Liver (tissue), 3 donors: ENCODE results near the gene INO80.

Source experiments
- CTCF ChIP-seq: fragments of 150-350 bp; IDR thresholded peaks from 2 replicates; pipeline ENCODE4 v1.5.1; 2017; ENCODE audit warnings: improper control_type of control experiment, low read depth, low read length; ENCODE audit not compliant: missing input control
- EGR1 ChIP-seq, 2 donors: IDR thresholded peaks; 2 replicates each; pipeline ENCODE4 v1.6.1; 2016 to 2018; ENCODE audit warnings: antibody characterized with exemption in 2 of 2, low read depth in 2 of 2
- FOXA1 ChIP-seq: IDR thresholded peaks from 2 replicates; pipeline ENCODE4 v1.6.1; 2016; ENCODE audit warnings: antibody characterized with exemption
- GABPA ChIP-seq, 2 donors: IDR thresholded peaks in 1 of 2; conservative IDR thresholded peaks in 1 of 2; 2 replicates each; pipeline ENCODE4 v1.6.1; 2016; ENCODE audit warnings: antibody characterized with exemption in 2 of 2, mild to moderate bottlenecking in 1 of 2, moderate library complexity in 1 of 2
- HNF4G ChIP-seq: IDR thresholded peaks from 2 replicates; pipeline ENCODE4 v1.6.1; 2016; ENCODE audit warnings: antibody characterized with exemption
- JUND ChIP-seq, 2 donors: IDR thresholded peaks; 2 replicates each; pipeline ENCODE4 v1.6.1; 2016; ENCODE audit warnings: antibody characterized with exemption in 2 of 2
- NR2F2 ChIP-seq: IDR thresholded peaks from 2 replicates; pipeline ENCODE4 v1.6.1; 2016; ENCODE audit warnings: antibody characterized with exemption
- SP1 ChIP-seq: IDR thresholded peaks from 2 replicates; pipeline ENCODE4 v1.6.1; 2018; ENCODE audit warnings: antibody characterized with exemption, mild to moderate bottlenecking
- TAF1 ChIP-seq: conservative IDR thresholded peaks from 2 replicates; pipeline ENCODE4 v1.6.1; 2016; ENCODE audit warnings: antibody characterized with exemption, mild to moderate bottlenecking
- YY1 ChIP-seq: IDR thresholded peaks from 2 replicates; pipeline ENCODE4 v1.6.1; 2016; ENCODE audit warnings: antibody characterized with exemption, mild to moderate bottlenecking
- ZBTB33 ChIP-seq: IDR thresholded peaks from 2 replicates; pipeline ENCODE4 v1.6.1; 2016; ENCODE audit warnings: antibody characterized with exemption
- TF ChIP-seq, protein P1 (sequence below): IDR thresholded peaks from 2 replicates; pipeline ENCODE4 v1.6.1; 2016; ENCODE audit warnings: antibody characterized with exemption
- TF ChIP-seq, protein P2 (sequence below): IDR thresholded peaks from 2 replicates; pipeline ENCODE4 v1.6.1; 2016; ENCODE audit warnings: antibody characterized with exemption, mild to moderate bottlenecking
- TF ChIP-seq, protein P3 (sequence below): IDR thresholded peaks from 2 replicates; pipeline ENCODE4 v1.6.1; 2016; ENCODE audit warnings: antibody characterized with exemption
- donor health status: healthy.
- donor health status: healthy.

DNA sequence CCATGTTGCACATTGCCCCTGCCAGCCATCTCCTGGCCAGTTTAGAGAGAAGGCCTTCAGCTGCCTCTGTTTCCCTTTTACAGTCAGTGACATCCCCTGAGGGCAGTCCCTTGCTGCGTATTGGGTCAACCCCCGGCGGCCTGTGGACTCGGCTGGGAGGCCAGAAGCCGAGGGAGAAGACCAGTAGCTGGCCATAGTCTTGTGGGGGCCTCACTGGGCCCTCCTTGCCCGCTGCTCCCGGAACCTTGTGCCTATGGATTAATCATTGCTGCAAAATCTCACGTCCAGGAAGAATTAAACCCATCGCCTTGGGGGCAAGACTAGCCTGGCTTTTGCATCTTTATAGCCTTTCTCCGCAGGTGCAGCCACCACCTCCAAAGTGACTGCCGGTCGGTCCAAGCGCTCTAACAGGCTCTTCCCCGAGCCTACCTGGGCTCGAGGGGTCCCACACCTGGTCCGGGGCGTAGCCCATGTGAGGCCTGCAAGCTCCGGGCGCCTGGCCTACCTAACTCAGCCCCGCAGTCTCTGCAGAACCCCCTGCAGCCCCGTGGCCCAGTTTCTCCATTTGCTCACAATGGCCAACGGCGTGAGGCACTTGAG, 163.7 kb downstream of the INO80 start:
- TF ChIP-seq CTCF (no peak), EGR1 (IDR thresholded peaks at IDR 0.05; ENCODE audit: low read depth in 2 of 2) (no peak), ZBTB33 (no peak), TAF1 (no peak), NR2F2 (no peak), JUND (IDR thresholded peaks at IDR 0.05) (no peak), SP1 (no peak), FOXA1 (no peak), YY1 (no peak), GABPA (IDR thresholded peaks at IDR 0.05 in 1 of 2, conservative IDR thresholded peaks at IDR 0.05 in 1 of 2) (no peak), HNF4G (no peak)
- TF ChIP-seq, protein P1, sequence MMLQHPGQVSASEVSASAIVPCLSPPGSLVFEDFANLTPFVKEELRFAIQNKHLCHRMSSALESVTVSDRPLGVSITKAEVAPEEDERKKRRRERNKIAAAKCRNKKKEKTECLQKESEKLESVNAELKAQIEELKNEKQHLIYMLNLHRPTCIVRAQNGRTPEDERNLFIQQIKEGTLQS = no peak
- TF ChIP-seq, protein P2, sequence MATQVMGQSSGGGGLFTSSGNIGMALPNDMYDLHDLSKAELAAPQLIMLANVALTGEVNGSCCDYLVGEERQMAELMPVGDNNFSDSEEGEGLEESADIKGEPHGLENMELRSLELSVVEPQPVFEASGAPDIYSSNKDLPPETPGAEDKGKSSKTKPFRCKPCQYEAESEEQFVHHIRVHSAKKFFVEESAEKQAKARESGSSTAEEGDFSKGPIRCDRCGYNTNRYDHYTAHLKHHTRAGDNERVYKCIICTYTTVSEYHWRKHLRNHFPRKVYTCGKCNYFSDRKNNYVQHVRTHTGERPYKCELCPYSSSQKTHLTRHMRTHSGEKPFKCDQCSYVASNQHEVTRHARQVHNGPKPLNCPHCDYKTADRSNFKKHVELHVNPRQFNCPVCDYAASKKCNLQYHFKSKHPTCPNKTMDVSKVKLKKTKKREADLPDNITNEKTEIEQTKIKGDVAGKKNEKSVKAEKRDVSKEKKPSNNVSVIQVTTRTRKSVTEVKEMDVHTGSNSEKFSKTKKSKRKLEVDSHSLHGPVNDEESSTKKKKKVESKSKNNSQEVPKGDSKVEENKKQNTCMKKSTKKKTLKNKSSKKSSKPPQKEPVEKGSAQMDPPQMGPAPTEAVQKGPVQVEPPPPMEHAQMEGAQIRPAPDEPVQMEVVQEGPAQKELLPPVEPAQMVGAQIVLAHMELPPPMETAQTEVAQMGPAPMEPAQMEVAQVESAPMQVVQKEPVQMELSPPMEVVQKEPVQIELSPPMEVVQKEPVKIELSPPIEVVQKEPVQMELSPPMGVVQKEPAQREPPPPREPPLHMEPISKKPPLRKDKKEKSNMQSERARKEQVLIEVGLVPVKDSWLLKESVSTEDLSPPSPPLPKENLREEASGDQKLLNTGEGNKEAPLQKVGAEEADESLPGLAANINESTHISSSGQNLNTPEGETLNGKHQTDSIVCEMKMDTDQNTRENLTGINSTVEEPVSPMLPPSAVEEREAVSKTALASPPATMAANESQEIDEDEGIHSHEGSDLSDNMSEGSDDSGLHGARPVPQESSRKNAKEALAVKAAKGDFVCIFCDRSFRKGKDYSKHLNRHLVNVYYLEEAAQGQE = no peak
- TF ChIP-seq, protein P3, sequence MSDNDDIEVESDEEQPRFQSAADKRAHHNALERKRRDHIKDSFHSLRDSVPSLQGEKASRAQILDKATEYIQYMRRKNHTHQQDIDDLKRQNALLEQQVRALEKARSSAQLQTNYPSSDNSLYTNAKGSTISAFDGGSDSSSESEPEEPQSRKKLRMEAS = no peak
